Measurements from ENCODE around the gene FTO.

FTO gene

GRCh38 chr16:54129810-54130209 is 425.9 kb downstream of the FTO start:
- no peak for DNase-seq (ENCODE audit: low spot score)

- DNase-seq (ENCODE audit: low spot score) = no peak
Observed at GRCh38 chr16:54135361-54136275, 431.7 kb downstream of the FTO start.

- no peak for DNase-seq (ENCODE audit: low spot score)
Observed at GRCh38 chr16:54136276-54136625, 432.3 kb downstream of the FTO start.

DNA sequence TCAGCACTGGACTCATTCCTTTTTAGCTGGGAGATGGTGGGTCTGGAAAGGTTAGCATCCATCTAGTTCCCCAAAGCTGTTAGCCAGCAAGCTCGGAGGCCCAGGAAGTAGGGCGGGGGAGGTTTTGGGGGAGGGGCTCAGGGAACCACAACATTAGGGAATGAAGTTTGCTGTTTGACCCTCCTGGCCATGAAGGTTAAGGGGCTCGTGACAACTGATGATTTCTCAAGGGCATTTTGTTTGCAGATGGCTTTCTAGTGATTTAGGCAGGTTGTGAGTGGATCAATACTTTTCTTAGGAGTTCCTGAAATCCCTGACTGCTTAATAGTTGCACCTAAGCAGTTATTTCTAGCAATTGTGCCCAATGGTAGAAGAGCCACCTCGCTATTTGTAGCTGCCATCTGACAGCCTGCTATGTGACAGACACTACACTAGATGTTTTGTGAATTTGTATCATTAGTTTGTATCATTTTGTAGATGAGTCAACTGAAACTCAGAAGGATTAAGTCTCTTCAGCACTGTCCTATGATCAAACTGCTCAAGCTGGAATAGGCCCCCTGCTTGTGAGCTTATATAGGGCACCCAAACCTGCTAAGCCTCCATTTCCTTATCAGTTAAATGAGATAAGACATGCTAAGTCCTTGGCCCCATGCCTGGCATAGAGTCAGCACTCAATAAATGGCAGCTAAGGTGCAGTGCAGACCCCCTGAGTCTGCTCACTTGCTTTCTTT is 436.3 kb downstream of the FTO start:
- no peak for DNase-seq (ENCODE audit: low spot score)

- DNase-seq (ENCODE audit: low spot score) = no peak
Observed at GRCh38 chr16:54140788-54141136, 436.8 kb downstream of the FTO start.

DNA sequence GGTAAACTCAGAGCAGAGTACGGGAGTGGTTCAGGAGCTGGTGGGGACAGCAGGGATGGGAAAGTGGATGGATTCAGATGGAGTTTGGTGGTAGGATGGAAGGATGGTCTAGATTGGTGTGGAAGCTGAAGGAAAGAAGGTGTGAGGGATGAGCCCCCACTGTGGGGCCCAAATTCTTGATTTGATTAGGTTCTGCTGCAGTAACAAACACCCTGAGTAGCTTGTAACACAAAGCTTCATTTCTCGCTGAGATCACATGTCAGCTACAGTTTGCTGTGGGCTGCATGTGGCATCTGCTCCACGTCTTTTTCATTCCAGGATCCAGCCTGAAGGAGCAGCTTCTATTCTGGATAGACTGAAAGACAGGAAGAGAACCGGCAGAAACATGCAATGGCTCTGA is 438.8 kb downstream of the FTO start:
- DNase-seq (ENCODE audit: low spot score) = no peak

DNA sequence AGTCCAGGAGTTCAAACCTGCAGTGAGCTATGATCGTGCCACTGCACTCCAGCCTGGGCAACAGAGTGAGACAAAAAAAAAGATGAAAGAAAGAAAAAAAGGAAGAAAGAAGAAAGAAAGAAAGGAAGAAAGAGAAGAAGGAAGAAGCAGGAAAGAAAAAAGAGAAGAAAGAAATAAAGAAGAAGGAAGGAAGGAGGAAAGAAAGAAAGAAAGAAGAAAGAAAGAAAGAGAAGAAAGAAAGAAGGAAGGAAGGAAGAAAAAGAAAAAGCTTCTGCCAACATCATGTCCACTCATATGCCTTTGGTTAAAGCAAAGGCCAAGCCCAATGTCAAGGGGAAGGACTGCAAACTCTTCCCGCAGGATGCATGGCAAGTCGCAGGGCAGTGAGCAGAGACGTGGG is 439.5 kb downstream of the FTO start:
- DNase-seq (ENCODE audit: low spot score) = no peak

- DNase-seq (ENCODE audit: low spot score) = no peak
Observed at GRCh38 chr16:54143934-54144571, 440.1 kb downstream of the FTO start.

DNA sequence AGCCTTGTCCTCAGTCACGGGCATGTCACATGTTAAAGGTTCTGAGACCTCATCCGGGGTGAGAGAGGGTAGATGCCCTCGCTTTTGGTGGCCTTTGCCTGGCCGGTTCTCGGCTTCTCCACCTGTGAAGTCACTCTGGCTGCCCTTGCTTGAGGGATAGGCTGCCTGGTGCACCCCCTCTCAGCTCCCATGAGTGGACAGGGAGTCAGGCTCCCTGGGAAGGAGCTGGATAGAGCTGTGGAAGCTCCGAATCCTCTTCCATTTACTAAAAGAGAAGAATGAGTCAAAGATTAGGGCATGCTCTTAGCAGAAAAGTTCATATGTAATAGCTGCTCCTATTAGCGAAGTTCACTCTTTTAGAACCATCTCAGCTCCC is 440.6 kb downstream of the FTO start:
- no peak for DNase-seq (ENCODE audit: low spot score)

- DNase-seq (ENCODE audit: low spot score) = no peak
Observed at GRCh38 chr16:54145881-54146280, 441.9 kb downstream of the FTO start.

DNA sequence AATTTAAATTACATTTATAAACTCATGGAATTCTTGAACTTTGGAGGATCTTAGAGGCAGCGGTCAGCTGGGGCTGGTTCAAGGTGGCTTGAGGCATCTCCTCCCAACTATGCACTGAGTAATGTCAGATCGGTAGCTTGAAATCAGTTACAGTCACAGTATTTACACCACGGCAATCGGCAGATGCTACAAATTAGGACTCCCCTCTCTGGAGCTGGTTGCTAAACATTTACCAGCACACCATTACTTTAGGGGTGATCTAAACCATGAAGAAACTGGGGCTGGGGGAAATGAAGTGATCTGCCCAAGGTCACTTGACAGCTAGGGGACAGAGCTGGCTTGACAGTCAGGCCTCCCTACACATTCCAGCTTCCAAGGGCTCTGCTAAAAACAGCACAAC is 445.0 kb downstream of the FTO start:
- no peak for DNase-seq (ENCODE audit: low spot score)

DNA sequence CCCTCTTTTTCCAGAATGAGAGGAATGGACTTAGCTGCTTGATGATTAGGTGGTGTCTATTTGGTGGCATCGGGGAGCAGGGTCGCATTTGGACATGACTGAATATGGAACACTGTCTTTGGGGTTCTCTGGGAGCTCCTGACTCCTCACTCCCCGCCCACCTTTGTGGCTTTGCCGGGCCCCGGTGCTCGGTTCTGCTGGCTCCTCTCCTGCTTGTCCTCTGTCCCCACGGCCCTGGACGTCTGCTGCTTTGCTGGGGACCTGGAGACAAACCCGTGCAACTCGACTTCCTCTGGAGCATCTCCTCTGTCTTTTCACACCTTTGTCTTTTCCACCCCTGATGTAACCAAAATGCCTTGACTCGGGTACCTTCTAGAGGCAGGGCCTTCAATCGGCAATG is 446.9 kb downstream of the FTO start:
- DNase-seq (ENCODE audit: low spot score) = no peak

- DNase-seq (ENCODE audit: low spot score) = no peak
Observed at GRCh38 chr16:54152362-54153239, 448.6 kb downstream of the FTO start.

- DNase-seq (ENCODE audit: low spot score) = no peak
Observed at GRCh38 chr16:54153240-54153934, 449.4 kb downstream of the FTO start.

- no peak for DNase-seq (ENCODE audit: low spot score)
Observed at GRCh38 chr16:54156349-54156748, 452.4 kb downstream of the FTO start.

DNA sequence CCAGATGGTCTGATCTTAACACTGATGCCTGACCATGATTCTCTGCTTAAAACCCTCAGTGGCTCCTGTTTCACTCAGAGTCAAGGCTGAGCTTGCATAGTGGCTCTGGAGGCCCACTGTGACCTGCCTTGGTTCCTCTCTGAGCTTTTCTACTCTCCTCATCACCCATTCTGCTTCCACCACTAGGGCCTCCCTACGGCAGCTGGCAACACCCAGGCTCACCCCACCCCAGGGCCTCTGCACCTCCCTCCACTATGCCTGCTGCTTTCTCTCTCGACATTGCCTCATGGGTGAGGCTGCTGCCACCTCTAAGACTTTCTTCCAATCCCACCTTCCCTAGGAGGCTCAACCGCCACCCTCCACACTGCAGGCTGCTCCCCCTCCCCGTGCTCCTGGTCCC is 455.0 kb downstream of the FTO start:
- DNase-seq (ENCODE audit: low spot score) = no peak

DNA sequence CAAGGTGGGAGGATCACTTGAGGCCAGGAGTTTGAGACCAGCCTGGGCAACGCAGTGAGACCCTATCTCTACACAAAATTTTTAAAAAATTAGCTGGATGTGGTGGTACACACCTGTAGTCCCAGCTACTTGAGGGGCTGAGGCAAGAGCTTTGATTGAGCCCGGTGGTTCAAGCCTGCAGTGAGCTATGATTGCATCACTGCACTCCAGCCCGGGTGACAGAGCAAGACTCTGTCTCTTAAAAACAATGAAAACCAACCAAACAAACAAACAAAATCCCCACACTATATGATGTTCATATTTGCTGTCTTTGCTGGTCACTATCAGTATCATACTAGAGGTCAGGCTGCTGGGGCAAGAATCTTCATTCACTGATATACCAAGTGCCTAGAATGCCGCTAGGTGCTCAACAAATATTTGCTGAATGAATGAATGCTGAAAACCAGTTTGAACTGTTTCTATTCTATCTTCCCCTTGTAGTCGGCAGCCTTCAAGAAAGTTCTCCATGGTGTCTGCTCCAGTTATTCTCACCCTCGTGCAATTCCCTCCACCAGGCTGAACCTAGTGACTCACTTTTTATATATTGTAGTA is 455.6 kb downstream of the FTO start:
- DNase-seq (ENCODE audit: low spot score) = no peak

DNA sequence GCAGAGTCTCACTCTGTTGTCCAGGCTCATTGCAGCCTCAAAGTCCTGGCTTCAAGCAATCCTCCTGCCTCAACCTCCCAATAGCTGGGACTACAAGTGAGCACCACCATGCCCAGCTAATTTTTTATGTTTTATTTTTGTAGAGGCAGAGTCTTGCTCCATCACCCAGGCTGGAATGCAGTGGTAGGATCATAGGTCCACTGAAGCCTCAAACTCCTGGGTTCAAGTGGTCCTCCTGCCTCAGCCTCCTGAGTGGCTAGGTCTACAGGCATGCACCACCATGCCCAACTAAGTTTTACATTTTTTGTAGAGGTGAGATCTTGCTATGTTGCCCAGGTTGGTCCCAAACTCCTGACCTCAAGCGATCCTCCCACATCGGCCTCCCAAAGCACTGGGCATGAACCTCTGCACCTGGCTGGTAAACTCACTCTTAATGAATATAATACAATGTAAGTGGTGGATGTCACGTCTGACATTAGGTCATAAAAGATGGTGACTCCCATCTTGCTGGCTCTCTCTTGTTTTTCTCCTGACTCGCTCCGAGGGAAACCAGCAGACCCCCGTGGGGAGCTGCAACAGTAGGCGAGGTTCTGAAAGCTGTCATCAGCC is 456.4 kb downstream of the FTO start:
- no peak for DNase-seq (ENCODE audit: low spot score)

- no peak for DNase-seq (ENCODE audit: low spot score)
Observed at GRCh38 chr16:54160939-54161897, 457.3 kb downstream of the FTO start.
